ENCODE measurements around the gene BAG1.

The BAG1 gene

GRCh38 chr9:33297432-33297831 is 32.9 kb upstream of the BAG1 start:
- H3K18ac ChIP-seq (ENCODE audit: low read depth in 1 of 2, low read length in 2 of 2) = no peak overlapping the region
- peaks cover 21 to 99% of the 10 kb centered on the region in 2 experiments for H3K36me3 ChIP-seq (ENCODE audit: control insufficient read depth in 1 of 2, insufficient read depth in 2 of 2, low read depth in 1 of 2, low read length in 2 of 2)
- H2BK5ac ChIP-seq (ENCODE audit: low read depth, low read length, poor library complexity, severe bottlenecking) = no peak overlapping the region
- no peak overlapping the region for H2BK15ac ChIP-seq (ENCODE audit: low read depth, poor library complexity, severe bottlenecking)
- peak; percentile 9 for DNase-seq
- H2BK120ac ChIP-seq (ENCODE audit: low read depth, low read length) = no peak overlapping the region
- H3K4ac ChIP-seq (ENCODE audit: low read depth in 1 of 2, low read length in 2 of 2) = no peak overlapping the region
- H3K27ac ChIP-seq (ENCODE audit: low read length, poor library complexity, severe bottlenecking) = peak overlapping the region; percentile 52
- H2BK12ac ChIP-seq (ENCODE audit: low read length in 2 of 2) = no peak overlapping the region
- H3K23ac ChIP-seq (ENCODE audit: low read length in 2 of 2) = no peak overlapping the region
- H2AK5ac ChIP-seq (ENCODE audit: low read length, severe bottlenecking) = no peak overlapping the region
- H2AFZ ChIP-seq (ENCODE audit: low read depth, low read length) = no peak overlapping the region
- H3K4me2 ChIP-seq (ENCODE audit: low read length, poor library complexity, severe bottlenecking) = no peak overlapping the region
- no peak overlapping the region for H3K9ac ChIP-seq (ENCODE audit: low read length)
- H3K4me3 ChIP-seq (ENCODE audit: insufficient read depth in 1 of 2, low read depth in 1 of 2, low read length in 2 of 2) = no peak overlapping the region
- H3K27me3 ChIP-seq (ENCODE audit: control insufficient read depth in 1 of 2, insufficient read depth in 1 of 2, low read length in 2 of 2) = no peaks in the 10 kb centered on the region
- WGBS = no CpG with 5 or more reads among the region's 1 CpG
- H3K4me1 ChIP-seq (ENCODE audit: control insufficient read depth, insufficient read depth, low read depth, low read length) = peaks cover 2% of the 10 kb centered on the region
- H3K14ac ChIP-seq (ENCODE audit: low read length in 2 of 2) = no peak overlapping the region
- H4K91ac ChIP-seq (ENCODE audit: low read length) = no peak overlapping the region
- H4K8ac ChIP-seq (ENCODE audit: low read length) = no peak overlapping the region
- H3K79me1 ChIP-seq (replicated peaks; ENCODE audit: low read length, poor library complexity, severe bottlenecking) = peaks cover 17% of the 10 kb centered on the region
- H3K9me3 ChIP-seq (ENCODE audit: control insufficient read depth, low read length) = no peaks in the 10 kb centered on the region

GRCh38 chr9:33295571-33295970 is 31.1 kb upstream of the BAG1 start:
- no peak overlapping the region for H3K4me3 ChIP-seq (ENCODE audit: insufficient read depth in 1 of 2, low read depth in 1 of 2, low read length in 2 of 2)
- no peak overlapping the region for H2BK15ac ChIP-seq (ENCODE audit: low read depth, poor library complexity, severe bottlenecking)
- peaks cover 5% of the 10 kb centered on the region for H3K4me1 ChIP-seq (ENCODE audit: control insufficient read depth, insufficient read depth, low read depth, low read length)
- no peak overlapping the region for H3K9ac ChIP-seq (ENCODE audit: low read length)
- no peak overlapping the region for H4K91ac ChIP-seq (ENCODE audit: low read length)
- peaks cover 13 to 88% of the 10 kb centered on the region in 2 experiments for H3K36me3 ChIP-seq (ENCODE audit: control insufficient read depth in 1 of 2, insufficient read depth in 2 of 2, low read depth in 1 of 2, low read length in 2 of 2)
- no peak overlapping the region for H2BK5ac ChIP-seq (ENCODE audit: low read depth, low read length, poor library complexity, severe bottlenecking)
- no peak overlapping the region for H2AK5ac ChIP-seq (ENCODE audit: low read length, severe bottlenecking)
- no peak overlapping the region for H2BK120ac ChIP-seq (ENCODE audit: low read depth, low read length)
- H3K9me3 ChIP-seq (ENCODE audit: control insufficient read depth, low read length) = no peaks in the 10 kb centered on the region
- H3K27me3 ChIP-seq (ENCODE audit: control insufficient read depth in 1 of 2, insufficient read depth in 1 of 2, low read length in 2 of 2) = no peaks in the 10 kb centered on the region
- no peak overlapping the region for H3K23ac ChIP-seq (ENCODE audit: low read length in 2 of 2)
- WGBS = 100% methylated on average over 1 of the region's 2 CpGs
- H4K8ac ChIP-seq (ENCODE audit: low read length) = no peak overlapping the region
- H2AFZ ChIP-seq (ENCODE audit: low read depth, low read length) = no peak overlapping the region
- H3K27ac ChIP-seq (ENCODE audit: low read length, poor library complexity, severe bottlenecking) = no peak overlapping the region
- H2BK12ac ChIP-seq (ENCODE audit: low read length in 2 of 2) = no peak overlapping the region
- H3K4ac ChIP-seq (ENCODE audit: low read depth in 1 of 2, low read length in 2 of 2) = no peak overlapping the region
- peaks cover 15% of the 10 kb centered on the region for H3K79me1 ChIP-seq (replicated peaks; ENCODE audit: low read length, poor library complexity, severe bottlenecking)
- H3K14ac ChIP-seq (ENCODE audit: low read length in 2 of 2) = no peak overlapping the region
- H3K18ac ChIP-seq (ENCODE audit: low read depth in 1 of 2, low read length in 2 of 2) = no peak overlapping the region
- H3K4me2 ChIP-seq (ENCODE audit: low read length, poor library complexity, severe bottlenecking) = no peak overlapping the region
- no peak for DNase-seq

- Histone ChIP-seq H3K23ac (ENCODE audit: low read length in 2 of 2) (peak overlapping the region in 1 of 2 experiments; percentile 26), H3K9ac (ENCODE audit: low read length) (no peak overlapping the region), H3K14ac (ENCODE audit: low read length in 2 of 2) (no peak overlapping the region), H3K4me3 (ENCODE audit: insufficient read depth in 1 of 2, low read depth in 1 of 2, low read length in 2 of 2) (no peak overlapping the region), H3K36me3 (ENCODE audit: control insufficient read depth in 1 of 2, insufficient read depth in 2 of 2, low read depth in 1 of 2, low read length in 2 of 2) (peaks cover 11 to 82% of the 10 kb centered on the region in 2 experiments), H3K4me1 (ENCODE audit: control insufficient read depth, insufficient read depth, low read depth, low read length) (peaks cover 6% of the 10 kb centered on the region), H4K91ac (ENCODE audit: low read length) (no peak overlapping the region), H2BK120ac (ENCODE audit: low read depth, low read length) (no peak overlapping the region), H3K27me3 (ENCODE audit: control insufficient read depth in 1 of 2, insufficient read depth in 1 of 2, low read length in 2 of 2) (no peaks in the 10 kb centered on the region), H3K4me2 (ENCODE audit: low read length, poor library complexity, severe bottlenecking) (no peak overlapping the region), H2AK5ac (ENCODE audit: low read length, severe bottlenecking) (no peak overlapping the region), H3K27ac (ENCODE audit: low read length, poor library complexity, severe bottlenecking) (no peak overlapping the region), H2BK12ac (ENCODE audit: low read length in 2 of 2) (no peak overlapping the region), H4K8ac (ENCODE audit: low read length) (no peak overlapping the region), H3K18ac (ENCODE audit: low read depth in 1 of 2, low read length in 2 of 2) (no peak overlapping the region), H2BK5ac (ENCODE audit: low read depth, low read length, poor library complexity, severe bottlenecking) (no peak overlapping the region), H3K79me1 (replicated peaks; ENCODE audit: low read length, poor library complexity, severe bottlenecking) (peaks cover 15% of the 10 kb centered on the region), H3K9me3 (ENCODE audit: control insufficient read depth, low read length) (no peaks in the 10 kb centered on the region), H3K4ac (ENCODE audit: low read depth in 1 of 2, low read length in 2 of 2) (no peak overlapping the region), H2BK15ac (ENCODE audit: low read depth, poor library complexity, severe bottlenecking) (no peak overlapping the region), H2AFZ (ENCODE audit: low read depth, low read length) (no peak overlapping the region)
- no peak for DNase-seq
- 98% methylated on average over 10 of the region's 12 CpGs for WGBS
Observed at GRCh38 chr9:33294670-33295432, 30.3 kb upstream of the BAG1 start.

- Histone ChIP-seq H3K27ac (ENCODE audit: low read length, poor library complexity, severe bottlenecking) (no peak overlapping the region), H3K9ac (ENCODE audit: low read length) (no peak overlapping the region), H3K79me1 (replicated peaks; ENCODE audit: low read length, poor library complexity, severe bottlenecking) (peaks cover 16% of the 10 kb centered on the region), H2BK12ac (ENCODE audit: low read length in 2 of 2) (no peak overlapping the region), H4K8ac (ENCODE audit: low read length) (no peak overlapping the region), H3K9me3 (ENCODE audit: control insufficient read depth, low read length) (no peaks in the 10 kb centered on the region), H3K23ac (ENCODE audit: low read length in 2 of 2) (no peak overlapping the region), H3K18ac (ENCODE audit: low read depth in 1 of 2, low read length in 2 of 2) (no peak overlapping the region), H4K91ac (ENCODE audit: low read length) (no peak overlapping the region), H2BK5ac (ENCODE audit: low read depth, low read length, poor library complexity, severe bottlenecking) (no peak overlapping the region), H3K36me3 (ENCODE audit: control insufficient read depth in 1 of 2, insufficient read depth in 2 of 2, low read depth in 1 of 2, low read length in 2 of 2) (peaks cover 11 to 71% of the 10 kb centered on the region in 2 experiments), H3K27me3 (ENCODE audit: control insufficient read depth in 1 of 2, insufficient read depth in 1 of 2, low read length in 2 of 2) (no peaks in the 10 kb centered on the region), H3K4me2 (ENCODE audit: low read length, poor library complexity, severe bottlenecking) (no peak overlapping the region), H2BK120ac (ENCODE audit: low read depth, low read length) (no peak overlapping the region), H3K4me1 (ENCODE audit: control insufficient read depth, insufficient read depth, low read depth, low read length) (peaks cover 11% of the 10 kb centered on the region), H2AK5ac (ENCODE audit: low read length, severe bottlenecking) (no peak overlapping the region), H3K4me3 (ENCODE audit: insufficient read depth in 1 of 2, low read depth in 1 of 2, low read length in 2 of 2) (no peak overlapping the region), H2AFZ (ENCODE audit: low read depth, low read length) (no peak overlapping the region), H2BK15ac (ENCODE audit: low read depth, poor library complexity, severe bottlenecking) (no peak overlapping the region), H3K14ac (ENCODE audit: low read length in 2 of 2) (no peak overlapping the region), H3K4ac (ENCODE audit: low read depth in 1 of 2, low read length in 2 of 2) (no peak overlapping the region)
- no peak for DNase-seq
- WGBS = 100% methylated on average over 2 of the region's 2 CpGs
Observed at GRCh38 chr9:33293782-33294181, 29.3 kb upstream of the BAG1 start.
